Erythroblast (primary cell): Measurements from ENCODE around the gene CEP131.

Source experiments
- GATA1 ChIP-seq: IDR thresholded peaks from 2 replicates; pipeline ENCODE4 v1.6.1; 2011; ENCODE audit warnings: low read depth, mild to moderate bottlenecking, control low read depth, low read length, moderate library complexity
- POLR2A ChIP-seq: IDR thresholded peaks from 2 replicates; pipeline ENCODE4 v1.6.1; 2011; ENCODE audit warnings: mild to moderate bottlenecking, low read length

GRCh38 chr17:81184555-81184954 lies 38.2 kb downstream of the CEP131 start:
- TF ChIP-seq POLR2A, result no peak
- no peak for TF ChIP-seq GATA1
